OCI-LY1 (cell line): ENCODE data around the gene ARID3A.

Source experiments
- EZH2 ChIP-seq: fragments of 200-600 bp; sonication (generic), shearing (Covaris generic); IDR thresholded peaks from 2 replicates; pipeline ENCODE4 v1.8.0; 2017; ENCODE audit warnings: borderline replicate concordance, mixed run types, mild to moderate bottlenecking, antibody characterized with exemption, low read length, moderate library complexity, mixed read lengths
- TF ChIP-seq, protein P1 (sequence below): fragments of 200-600 bp; sonication (generic), shearing (Covaris generic); IDR thresholded peaks from 2 replicates; pipeline ENCODE4 v1.5.1; 2017; ENCODE audit warnings: mild to moderate bottlenecking, antibody characterized with exemption, low read length, moderate library complexity, mixed read lengths

DNA sequence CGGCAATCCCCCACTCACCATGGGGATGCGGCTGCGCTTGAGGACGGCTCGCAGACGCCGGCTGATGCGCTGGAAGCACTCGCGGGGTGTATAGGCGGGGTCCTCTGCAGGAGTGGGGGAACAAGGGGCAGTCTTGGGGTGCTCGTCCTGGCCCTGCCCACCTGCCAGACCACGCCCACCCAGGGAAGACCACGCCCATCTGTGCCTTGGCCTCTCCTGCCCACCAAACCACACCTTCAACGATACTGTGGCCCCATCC, 25.9 kb upstream of the ARID3A start:
- TF ChIP-seq, protein P1, sequence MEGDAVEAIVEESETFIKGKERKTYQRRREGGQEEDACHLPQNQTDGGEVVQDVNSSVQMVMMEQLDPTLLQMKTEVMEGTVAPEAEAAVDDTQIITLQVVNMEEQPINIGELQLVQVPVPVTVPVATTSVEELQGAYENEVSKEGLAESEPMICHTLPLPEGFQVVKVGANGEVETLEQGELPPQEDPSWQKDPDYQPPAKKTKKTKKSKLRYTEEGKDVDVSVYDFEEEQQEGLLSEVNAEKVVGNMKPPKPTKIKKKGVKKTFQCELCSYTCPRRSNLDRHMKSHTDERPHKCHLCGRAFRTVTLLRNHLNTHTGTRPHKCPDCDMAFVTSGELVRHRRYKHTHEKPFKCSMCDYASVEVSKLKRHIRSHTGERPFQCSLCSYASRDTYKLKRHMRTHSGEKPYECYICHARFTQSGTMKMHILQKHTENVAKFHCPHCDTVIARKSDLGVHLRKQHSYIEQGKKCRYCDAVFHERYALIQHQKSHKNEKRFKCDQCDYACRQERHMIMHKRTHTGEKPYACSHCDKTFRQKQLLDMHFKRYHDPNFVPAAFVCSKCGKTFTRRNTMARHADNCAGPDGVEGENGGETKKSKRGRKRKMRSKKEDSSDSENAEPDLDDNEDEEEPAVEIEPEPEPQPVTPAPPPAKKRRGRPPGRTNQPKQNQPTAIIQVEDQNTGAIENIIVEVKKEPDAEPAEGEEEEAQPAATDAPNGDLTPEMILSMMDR: no peak
- TF ChIP-seq EZH2: no peak
